ENCODE measurements around the gene ERCC8.

DNA sequence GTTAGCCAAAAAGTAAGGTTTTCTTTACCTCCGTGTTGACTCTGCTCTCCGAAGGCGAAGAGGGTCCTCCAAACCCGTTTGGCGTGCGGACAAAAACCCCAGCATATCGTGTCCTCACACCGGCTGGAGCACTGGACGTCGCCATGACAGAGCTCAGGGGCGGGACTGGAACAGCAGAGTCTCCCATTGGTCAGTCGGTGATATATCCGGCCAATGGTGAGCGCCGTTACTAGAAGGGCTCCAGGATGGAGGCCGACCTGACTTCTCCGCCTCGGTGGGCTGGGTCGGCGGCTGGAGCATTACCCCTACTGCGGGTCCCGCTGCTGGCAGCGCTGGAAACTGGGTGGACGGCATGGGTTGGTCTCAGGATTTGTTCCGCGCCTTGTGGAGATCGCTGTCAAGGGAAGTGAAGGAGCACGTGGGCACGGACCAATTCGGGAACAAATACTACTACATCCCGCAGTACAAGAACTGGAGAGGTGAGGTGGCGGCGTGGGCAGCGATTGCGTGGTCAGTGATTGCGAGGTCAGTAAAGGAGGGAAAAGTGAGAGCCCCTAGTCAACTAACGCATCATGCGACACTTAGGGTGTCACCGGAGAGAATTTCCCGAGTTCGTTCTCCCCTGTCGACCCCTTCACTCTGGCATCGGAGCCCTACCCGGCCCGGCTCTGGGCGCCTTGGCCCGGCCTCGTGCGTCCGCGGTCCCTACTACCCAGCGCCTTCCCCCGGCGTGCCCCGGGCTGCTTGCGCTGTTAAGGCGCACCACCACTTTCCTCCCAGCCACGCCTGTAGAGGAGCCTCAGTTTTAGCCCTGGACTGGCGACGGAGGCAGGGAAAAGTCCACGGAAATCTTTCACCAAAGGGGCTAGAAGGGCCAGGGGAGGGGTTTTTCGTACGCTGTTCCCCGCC, at the start of gene ERCC8, which contains the start of gene NDUFAF2:
- TF ChIP-seq, protein P1, sequence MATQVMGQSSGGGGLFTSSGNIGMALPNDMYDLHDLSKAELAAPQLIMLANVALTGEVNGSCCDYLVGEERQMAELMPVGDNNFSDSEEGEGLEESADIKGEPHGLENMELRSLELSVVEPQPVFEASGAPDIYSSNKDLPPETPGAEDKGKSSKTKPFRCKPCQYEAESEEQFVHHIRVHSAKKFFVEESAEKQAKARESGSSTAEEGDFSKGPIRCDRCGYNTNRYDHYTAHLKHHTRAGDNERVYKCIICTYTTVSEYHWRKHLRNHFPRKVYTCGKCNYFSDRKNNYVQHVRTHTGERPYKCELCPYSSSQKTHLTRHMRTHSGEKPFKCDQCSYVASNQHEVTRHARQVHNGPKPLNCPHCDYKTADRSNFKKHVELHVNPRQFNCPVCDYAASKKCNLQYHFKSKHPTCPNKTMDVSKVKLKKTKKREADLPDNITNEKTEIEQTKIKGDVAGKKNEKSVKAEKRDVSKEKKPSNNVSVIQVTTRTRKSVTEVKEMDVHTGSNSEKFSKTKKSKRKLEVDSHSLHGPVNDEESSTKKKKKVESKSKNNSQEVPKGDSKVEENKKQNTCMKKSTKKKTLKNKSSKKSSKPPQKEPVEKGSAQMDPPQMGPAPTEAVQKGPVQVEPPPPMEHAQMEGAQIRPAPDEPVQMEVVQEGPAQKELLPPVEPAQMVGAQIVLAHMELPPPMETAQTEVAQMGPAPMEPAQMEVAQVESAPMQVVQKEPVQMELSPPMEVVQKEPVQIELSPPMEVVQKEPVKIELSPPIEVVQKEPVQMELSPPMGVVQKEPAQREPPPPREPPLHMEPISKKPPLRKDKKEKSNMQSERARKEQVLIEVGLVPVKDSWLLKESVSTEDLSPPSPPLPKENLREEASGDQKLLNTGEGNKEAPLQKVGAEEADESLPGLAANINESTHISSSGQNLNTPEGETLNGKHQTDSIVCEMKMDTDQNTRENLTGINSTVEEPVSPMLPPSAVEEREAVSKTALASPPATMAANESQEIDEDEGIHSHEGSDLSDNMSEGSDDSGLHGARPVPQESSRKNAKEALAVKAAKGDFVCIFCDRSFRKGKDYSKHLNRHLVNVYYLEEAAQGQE (IDR thresholded peaks at IDR 0.05; ENCODE audit: borderline replicate concordance): peak; percentile 41
- TF ChIP-seq RAD21 (conservative IDR thresholded peaks at IDR 0.05) (peak; percentile 30), POLR2AphosphoS5 (IDR thresholded peaks at IDR 0.05) (peak; percentile 63), EP300 (conservative IDR thresholded peaks at IDR 0.05; ENCODE audit: poor library complexity, severe bottlenecking) (no peak), MXI1 (conservative IDR thresholded peaks at IDR 0.05; ENCODE audit: poor library complexity, severe bottlenecking) (peak; percentile 96)
- TF ChIP-seq, protein P2, sequence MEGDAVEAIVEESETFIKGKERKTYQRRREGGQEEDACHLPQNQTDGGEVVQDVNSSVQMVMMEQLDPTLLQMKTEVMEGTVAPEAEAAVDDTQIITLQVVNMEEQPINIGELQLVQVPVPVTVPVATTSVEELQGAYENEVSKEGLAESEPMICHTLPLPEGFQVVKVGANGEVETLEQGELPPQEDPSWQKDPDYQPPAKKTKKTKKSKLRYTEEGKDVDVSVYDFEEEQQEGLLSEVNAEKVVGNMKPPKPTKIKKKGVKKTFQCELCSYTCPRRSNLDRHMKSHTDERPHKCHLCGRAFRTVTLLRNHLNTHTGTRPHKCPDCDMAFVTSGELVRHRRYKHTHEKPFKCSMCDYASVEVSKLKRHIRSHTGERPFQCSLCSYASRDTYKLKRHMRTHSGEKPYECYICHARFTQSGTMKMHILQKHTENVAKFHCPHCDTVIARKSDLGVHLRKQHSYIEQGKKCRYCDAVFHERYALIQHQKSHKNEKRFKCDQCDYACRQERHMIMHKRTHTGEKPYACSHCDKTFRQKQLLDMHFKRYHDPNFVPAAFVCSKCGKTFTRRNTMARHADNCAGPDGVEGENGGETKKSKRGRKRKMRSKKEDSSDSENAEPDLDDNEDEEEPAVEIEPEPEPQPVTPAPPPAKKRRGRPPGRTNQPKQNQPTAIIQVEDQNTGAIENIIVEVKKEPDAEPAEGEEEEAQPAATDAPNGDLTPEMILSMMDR (IDR thresholded peaks at IDR 0.05; ENCODE audit: poor library complexity, severe bottlenecking): no peak

All from neural cell (in vitro differentiated cells).